Liver (tissue), 3 donors: ENCODE measurements around the gene KIF3B.

Source experiments
- RXRA ChIP-seq, 2 donors: IDR thresholded peaks; 2 replicates each; pipeline ENCODE4 v1.6.1; 2017 to 2018; ENCODE audit warnings: antibody characterized with exemption in 2 of 2, mild to moderate bottlenecking in 1 of 2
- SP1 ChIP-seq: IDR thresholded peaks from 2 replicates; pipeline ENCODE4 v1.6.1; 2018; ENCODE audit warnings: antibody characterized with exemption, mild to moderate bottlenecking
- TF ChIP-seq, protein P1 (sequence below): fragments of 150-350 bp; IDR thresholded peaks from 2 replicates; pipeline ENCODE4 v1.5.1; 2017; ENCODE audit warnings: improper control_type of control experiment, low read depth, low read length; ENCODE audit not compliant: missing input control
- TF ChIP-seq, protein P2 (sequence below): IDR thresholded peaks from 2 replicates; pipeline ENCODE4 v1.6.1; 2016; ENCODE audit warnings: antibody characterized with exemption, mild to moderate bottlenecking
- donor health status: healthy.
- donor health status: healthy.

DNA sequence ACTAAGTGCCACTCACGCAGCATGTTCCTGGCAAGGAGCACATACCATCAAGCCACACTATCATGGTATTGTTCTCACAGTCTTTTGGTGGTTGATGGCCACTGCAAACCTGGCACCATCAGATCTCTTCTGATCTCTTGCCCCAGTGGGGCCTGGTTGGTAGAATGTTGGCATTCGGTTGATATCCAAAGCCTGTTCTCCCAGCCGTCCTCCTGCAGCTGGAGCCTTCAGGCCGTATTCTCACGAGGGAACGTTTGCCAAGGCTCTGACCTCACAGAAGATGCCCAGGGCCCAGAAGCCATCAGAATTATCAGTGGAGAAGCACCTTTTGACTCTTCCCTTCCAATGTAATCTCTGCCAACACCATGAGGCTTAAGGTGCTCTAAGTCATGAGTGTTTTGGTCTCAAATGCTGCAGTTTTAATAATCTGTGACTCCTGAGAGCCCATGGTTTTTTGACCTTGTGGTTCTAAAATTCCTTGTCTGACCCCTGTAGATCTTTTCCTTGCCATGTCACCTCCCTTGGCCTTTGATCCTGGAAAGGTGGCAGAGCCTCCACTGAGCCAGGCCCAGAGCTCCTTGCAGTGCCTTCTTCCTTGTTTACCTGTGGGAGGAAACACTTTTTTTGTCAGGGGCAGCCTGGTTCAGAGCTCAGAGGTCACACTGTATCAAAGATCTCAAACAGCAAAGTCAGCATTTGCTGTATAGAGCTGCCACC lies 42.0 kb upstream of the KIF3B start:
- TF ChIP-seq, protein P1, sequence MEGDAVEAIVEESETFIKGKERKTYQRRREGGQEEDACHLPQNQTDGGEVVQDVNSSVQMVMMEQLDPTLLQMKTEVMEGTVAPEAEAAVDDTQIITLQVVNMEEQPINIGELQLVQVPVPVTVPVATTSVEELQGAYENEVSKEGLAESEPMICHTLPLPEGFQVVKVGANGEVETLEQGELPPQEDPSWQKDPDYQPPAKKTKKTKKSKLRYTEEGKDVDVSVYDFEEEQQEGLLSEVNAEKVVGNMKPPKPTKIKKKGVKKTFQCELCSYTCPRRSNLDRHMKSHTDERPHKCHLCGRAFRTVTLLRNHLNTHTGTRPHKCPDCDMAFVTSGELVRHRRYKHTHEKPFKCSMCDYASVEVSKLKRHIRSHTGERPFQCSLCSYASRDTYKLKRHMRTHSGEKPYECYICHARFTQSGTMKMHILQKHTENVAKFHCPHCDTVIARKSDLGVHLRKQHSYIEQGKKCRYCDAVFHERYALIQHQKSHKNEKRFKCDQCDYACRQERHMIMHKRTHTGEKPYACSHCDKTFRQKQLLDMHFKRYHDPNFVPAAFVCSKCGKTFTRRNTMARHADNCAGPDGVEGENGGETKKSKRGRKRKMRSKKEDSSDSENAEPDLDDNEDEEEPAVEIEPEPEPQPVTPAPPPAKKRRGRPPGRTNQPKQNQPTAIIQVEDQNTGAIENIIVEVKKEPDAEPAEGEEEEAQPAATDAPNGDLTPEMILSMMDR, result no peak
- TF ChIP-seq, protein P2, sequence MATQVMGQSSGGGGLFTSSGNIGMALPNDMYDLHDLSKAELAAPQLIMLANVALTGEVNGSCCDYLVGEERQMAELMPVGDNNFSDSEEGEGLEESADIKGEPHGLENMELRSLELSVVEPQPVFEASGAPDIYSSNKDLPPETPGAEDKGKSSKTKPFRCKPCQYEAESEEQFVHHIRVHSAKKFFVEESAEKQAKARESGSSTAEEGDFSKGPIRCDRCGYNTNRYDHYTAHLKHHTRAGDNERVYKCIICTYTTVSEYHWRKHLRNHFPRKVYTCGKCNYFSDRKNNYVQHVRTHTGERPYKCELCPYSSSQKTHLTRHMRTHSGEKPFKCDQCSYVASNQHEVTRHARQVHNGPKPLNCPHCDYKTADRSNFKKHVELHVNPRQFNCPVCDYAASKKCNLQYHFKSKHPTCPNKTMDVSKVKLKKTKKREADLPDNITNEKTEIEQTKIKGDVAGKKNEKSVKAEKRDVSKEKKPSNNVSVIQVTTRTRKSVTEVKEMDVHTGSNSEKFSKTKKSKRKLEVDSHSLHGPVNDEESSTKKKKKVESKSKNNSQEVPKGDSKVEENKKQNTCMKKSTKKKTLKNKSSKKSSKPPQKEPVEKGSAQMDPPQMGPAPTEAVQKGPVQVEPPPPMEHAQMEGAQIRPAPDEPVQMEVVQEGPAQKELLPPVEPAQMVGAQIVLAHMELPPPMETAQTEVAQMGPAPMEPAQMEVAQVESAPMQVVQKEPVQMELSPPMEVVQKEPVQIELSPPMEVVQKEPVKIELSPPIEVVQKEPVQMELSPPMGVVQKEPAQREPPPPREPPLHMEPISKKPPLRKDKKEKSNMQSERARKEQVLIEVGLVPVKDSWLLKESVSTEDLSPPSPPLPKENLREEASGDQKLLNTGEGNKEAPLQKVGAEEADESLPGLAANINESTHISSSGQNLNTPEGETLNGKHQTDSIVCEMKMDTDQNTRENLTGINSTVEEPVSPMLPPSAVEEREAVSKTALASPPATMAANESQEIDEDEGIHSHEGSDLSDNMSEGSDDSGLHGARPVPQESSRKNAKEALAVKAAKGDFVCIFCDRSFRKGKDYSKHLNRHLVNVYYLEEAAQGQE, result no peak
- TF ChIP-seq SP1, result peak; percentile 40
- TF ChIP-seq RXRA (IDR thresholded peaks at IDR 0.05), result peak; percentile 87 to 88
